ENCODE data around the gene PRPF19.

The PRPF19 gene

DNA sequence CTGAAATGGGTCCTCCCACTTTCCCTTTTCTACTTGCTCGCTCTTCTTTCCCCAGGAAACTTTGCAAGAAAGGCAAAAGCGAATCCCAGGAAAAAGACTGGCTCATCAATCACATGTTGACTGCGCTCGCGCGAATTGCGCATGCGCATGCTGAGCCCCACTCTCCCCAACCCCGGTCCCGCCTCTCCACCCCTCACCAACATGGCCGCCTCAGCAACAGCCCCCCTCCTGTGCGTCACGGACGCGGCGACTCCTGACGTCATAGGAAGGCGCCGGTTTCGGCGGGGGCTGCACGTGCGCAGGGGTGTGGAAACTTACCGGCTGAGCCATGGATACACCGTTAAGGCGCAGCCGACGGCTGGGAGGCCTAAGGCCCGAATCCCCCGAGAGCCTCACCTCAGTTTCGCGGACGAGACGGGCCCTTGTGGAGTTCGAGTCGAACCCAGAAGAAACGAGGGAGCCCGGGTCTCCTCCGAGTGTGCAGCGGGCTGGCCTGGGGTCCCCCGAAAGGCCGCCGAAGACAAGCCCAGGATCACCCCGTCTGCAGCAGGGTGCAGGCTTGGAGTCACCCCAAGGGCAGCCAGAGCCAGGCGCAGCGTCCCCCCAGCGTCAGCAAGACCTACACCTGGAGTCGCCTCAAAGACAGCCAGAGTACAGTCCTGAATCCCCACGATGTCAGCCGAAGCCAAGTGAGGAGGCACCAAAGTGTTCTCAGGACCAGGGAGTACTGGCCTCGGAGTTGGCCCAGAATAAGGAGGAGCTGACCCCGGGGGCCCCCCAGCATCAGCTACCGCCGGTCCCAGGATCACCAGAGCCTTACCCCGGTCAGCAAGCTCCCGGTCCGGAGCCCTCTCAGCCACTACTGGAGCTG, 64.4 kb downstream of the PRPF19 start, which contains the start of gene CCDC86:
Gene CCDC86 (plus strand): TSS at position 317 of the 871 bp plus-strand sequence. CDS start 12 bp downstream, at position 329.
- peak; percentile 94 for DNase-seq (ENCODE audit: low read depth)

All from EH (cell line).